CD4-positive, CD25-positive, alpha-beta regulatory T cell (primary cell): ENCODE measurements around the gene PLEKHG7. TPM values are rescaled to one million over a fixed set of nuclear protein-coding genes. Genes with fewer than 3 reads are reported as not detected.

ENCODE experiments used
- ATAC-seq, 2 donors: fragments of 150-1000 bp; cut with Tn5 transposase; one replicate each; pipeline ENCODE4 v1.10.0; 2021; ENCODE audit warnings: low read depth in 2 of 2, moderate number of reproducible peaks in 2 of 2, moderate library complexity in 1 of 2
- DNase-seq, 3 donors: peaks; one replicate each; pipeline versions ENCODE4 v3.0.0 to v3.0.0-alpha.2; 2012 to 2022; ENCODE audit warnings: mixed read lengths in 1 of 3
- H3K27ac ChIP-seq: one replicate; pipeline ENCODE4 v1.7.0; 2013; ENCODE audit warnings: mild to moderate bottlenecking, low read length; ENCODE audit not compliant: insufficient read depth, poor library complexity, severe bottlenecking
- H3K27me3 ChIP-seq: one replicate; pipeline ENCODE4 v1.7.0; 2013; ENCODE audit warnings: low read length; ENCODE audit not compliant: control insufficient read depth, insufficient read depth
- H3K36me3 ChIP-seq: one replicate; pipeline ENCODE4 v1.7.0; 2013; ENCODE audit warnings: mild to moderate bottlenecking, low read length, moderate library complexity; ENCODE audit not compliant: control insufficient read depth, insufficient read depth
- H3K4me1 ChIP-seq: 2 replicates; pipeline ENCODE4 v1.7.0; 2013; ENCODE audit warnings: mild to moderate bottlenecking, low read length; ENCODE audit not compliant: insufficient read depth, control insufficient read depth, poor library complexity, severe bottlenecking
- H3K4me3 ChIP-seq: one replicate; pipeline ENCODE4 v1.7.0; 2013; ENCODE audit warnings: low read depth, mild to moderate bottlenecking, low read length, moderate library complexity
- H3K9me3 ChIP-seq, 2 experiments: 1 replicate in 1 of 2; 2 replicates in 1 of 2; pipeline ENCODE4 v1.7.0; 2013; ENCODE audit warnings: low read length in 2 of 2, mild to moderate bottlenecking in 1 of 2, moderate library complexity in 1 of 2; ENCODE audit not compliant: control insufficient read depth in 2 of 2
- H3K27ac Mint-ChIP-seq, 3 donors: one replicate each; pipeline ENCODE4 v1.8.0; 2020 to 2022; ENCODE audit warnings: mild to moderate bottlenecking in 3 of 3, mixed read lengths in 3 of 3, moderate library complexity in 2 of 3
- H3K27me3 Mint-ChIP-seq: one replicate; pipeline ENCODE4 v1.8.0; 2022; ENCODE audit warnings: mild to moderate bottlenecking, mixed read lengths
- H3K36me3 Mint-ChIP-seq: one replicate; pipeline ENCODE4 v1.8.0; 2020; ENCODE audit warnings: mixed read lengths
- H3K4me1 Mint-ChIP-seq, 4 donors: one replicate each; pipeline ENCODE4 v1.8.0; 2020 to 2022; ENCODE audit warnings: mixed read lengths in 4 of 4, mild to moderate bottlenecking in 1 of 4
- H3K4me3 Mint-ChIP-seq, 4 donors: one replicate each; pipeline ENCODE4 v1.8.0; 2020 to 2022; ENCODE audit warnings: mild to moderate bottlenecking in 4 of 4, mixed read lengths in 4 of 4, moderate library complexity in 3 of 4
- H3K9me3 Mint-ChIP-seq, 7 donors: one replicate each; pipeline ENCODE4 v1.8.0; 2020 to 2022; ENCODE audit warnings: mixed read lengths in 7 of 7, mild to moderate bottlenecking in 3 of 7, moderate library complexity in 2 of 7
- polyA plus RNA-seq, 4 donors: library from polyadenylated mRNA; unstranded; fragments of 300-500 nt; fragmentation: Illumina TruSeq; gene quantifications; one replicate each; pipeline ENCODE4 v1.2.3, GENCODE V29; 2021
- total RNA-seq: library from RNA; stranded (reverse); gene quantifications from one replicate; pipeline ENCODE4 v1.2.3, GENCODE V29; 2022

PLEKHG7 gene
- total and polyA plus RNA-seq, 5 donors from 2014 or later: 0.05 to 0.89 (median 0.14) TPM

DNA sequence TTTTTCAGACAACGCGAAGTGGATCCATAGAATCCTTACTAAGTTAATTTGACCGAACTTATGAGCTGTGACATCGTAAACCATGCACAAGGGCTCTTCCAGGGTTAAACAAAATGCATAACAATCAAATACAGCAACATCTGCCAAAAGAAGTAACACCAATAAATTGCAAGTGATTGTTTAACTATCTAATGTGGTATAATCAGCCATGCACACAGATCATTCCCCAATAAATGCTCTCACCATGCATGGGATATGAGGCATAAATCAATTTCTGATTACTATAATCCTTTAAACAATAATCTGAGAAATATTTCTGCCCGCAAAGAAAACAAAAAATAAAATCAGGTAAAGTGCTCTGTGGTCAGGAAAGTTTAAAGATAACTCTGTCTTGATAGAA is 7.7 kb upstream of the PLEKHG7 start:
- H3K4me3 Mint-ChIP-seq: no peak overlapping the region
- DNase-seq: no peak
- no peak overlapping the region for H3K27ac Mint-ChIP-seq
- ATAC-seq: no peak
- Histone ChIP-seq H3K27ac (no peak overlapping the region), H3K4me1 (no peaks in the 10 kb centered on the region), H3K27me3 (peaks cover 2% of the 10 kb centered on the region), H3K4me3 (no peak overlapping the region), H3K9me3 (no peaks in the 10 kb centered on the region), H3K36me3 (no peaks in the 10 kb centered on the region)
- no peaks in the 10 kb centered on the region for H3K36me3 Mint-ChIP-seq
- no peaks in the 10 kb centered on the region for H3K27me3 Mint-ChIP-seq
- H3K9me3 Mint-ChIP-seq: peaks cover 2 to 17% (median 6%) of the 10 kb centered on the region in 7 donors
- no peaks in the 10 kb centered on the region for H3K4me1 Mint-ChIP-seq

GRCh38 chr12:92695577-92695976 is 7.2 kb upstream of the PLEKHG7 start:
- Mint-ChIP-seq H3K4me3 (no peak overlapping the region), H3K27me3 (no peaks in the 10 kb centered on the region), H3K36me3 (no peaks in the 10 kb centered on the region), H3K9me3 (peaks cover 2 to 17% (median 6%) of the 10 kb centered on the region in 7 donors), H3K4me1 (no peaks in the 10 kb centered on the region), H3K27ac (no peak overlapping the region)
- no peak for DNase-seq
- Histone ChIP-seq H3K27ac (no peak overlapping the region), H3K36me3 (no peaks in the 10 kb centered on the region), H3K9me3 (no peaks in the 10 kb centered on the region), H3K4me3 (no peak overlapping the region), H3K4me1 (no peaks in the 10 kb centered on the region), H3K27me3 (peaks cover 2% of the 10 kb centered on the region)
- no peak for ATAC-seq

- no peaks in the 10 kb centered on the region for H3K4me1 ChIP-seq
- no peak overlapping the region for H3K4me3 ChIP-seq
- Mint-ChIP-seq H3K4me1 (no peaks in the 10 kb centered on the region), H3K4me3 (no peak overlapping the region), H3K27ac (no peak overlapping the region), H3K36me3 (no peaks in the 10 kb centered on the region), H3K27me3 (no peaks in the 10 kb centered on the region), H3K9me3 (peaks cover 2 to 17% (median 6%) of the 10 kb centered on the region in 7 donors)
- no peaks in the 10 kb centered on the region for H3K36me3 ChIP-seq
- H3K9me3 ChIP-seq: no peaks in the 10 kb centered on the region
- DNase-seq: no peak
- no peak overlapping the region for H3K27ac ChIP-seq
- H3K27me3 ChIP-seq: peaks cover 2% of the 10 kb centered on the region
- no peak for ATAC-seq
These were observed 6.6 kb upstream of the PLEKHG7 start for GRCh38 chr12:92696216-92696615.

DNA sequence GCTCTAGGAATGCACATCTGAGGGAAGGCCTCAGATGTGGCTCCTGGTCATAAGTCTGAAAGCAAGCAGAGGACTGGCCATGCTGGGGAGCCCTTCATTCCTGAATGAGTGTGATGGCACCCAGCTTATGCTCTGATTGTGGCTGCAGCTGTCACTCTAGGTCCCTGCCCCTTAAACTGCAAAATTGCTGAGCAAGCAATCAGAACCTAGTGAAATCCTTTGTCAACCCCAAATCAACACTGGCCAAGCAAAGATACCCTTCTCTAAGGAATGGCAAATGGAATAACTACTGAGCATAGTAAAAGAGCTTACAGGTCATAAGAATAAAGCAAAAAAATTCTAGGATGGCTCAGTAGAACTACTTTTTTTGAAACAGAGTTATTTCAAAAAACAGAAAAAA is 4.3 kb upstream of the PLEKHG7 start:
- H3K9me3 Mint-ChIP-seq: peaks cover 2 to 14% (median 6%) of the 10 kb centered on the region in 7 donors
- Histone ChIP-seq H3K9me3 (no peaks in the 10 kb centered on the region), H3K36me3 (no peaks in the 10 kb centered on the region), H3K27me3 (peaks cover 2% of the 10 kb centered on the region), H3K4me3 (no peak overlapping the region), H3K27ac (no peak overlapping the region), H3K4me1 (no peaks in the 10 kb centered on the region)
- H3K27me3 Mint-ChIP-seq: no peaks in the 10 kb centered on the region
- no peak for ATAC-seq
- no peak overlapping the region for H3K27ac Mint-ChIP-seq
- no peaks in the 10 kb centered on the region for H3K36me3 Mint-ChIP-seq
- no peak overlapping the region for H3K4me3 Mint-ChIP-seq
- H3K4me1 Mint-ChIP-seq: peaks cover 0 to 16% (median 4%) of the 10 kb centered on the region in 4 donors
- no peak for DNase-seq

DNA sequence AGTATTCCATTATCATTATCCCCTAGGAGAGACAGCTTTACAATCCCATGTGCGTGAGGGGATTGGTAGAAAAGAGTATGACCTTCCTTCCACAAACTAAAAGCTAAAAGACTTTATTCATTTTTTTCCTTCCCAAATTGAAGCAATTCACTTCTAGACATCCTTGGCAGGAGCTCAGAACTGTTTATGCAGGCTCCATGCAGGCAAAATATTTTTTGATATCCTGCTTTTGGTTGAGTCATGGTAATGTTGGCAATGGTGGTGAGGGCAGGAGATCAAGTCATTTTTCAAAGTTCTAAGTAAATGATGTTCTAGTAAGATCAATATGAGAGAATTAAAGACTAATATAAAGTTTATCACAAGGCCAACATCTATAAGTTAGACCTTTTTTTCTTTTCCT is 1.3 kb upstream of the PLEKHG7 start:
- no peaks in the 10 kb centered on the region for H3K9me3 ChIP-seq
- no peaks in the 10 kb centered on the region for H3K36me3 ChIP-seq
- H3K27me3 Mint-ChIP-seq: no peaks in the 10 kb centered on the region
- ATAC-seq (no peak), DNase-seq (no peak)
- no peak overlapping the region for H3K27ac ChIP-seq
- H3K4me1 Mint-ChIP-seq: peaks cover 0 to 16% (median 4%) of the 10 kb centered on the region in 4 donors
- no peaks in the 10 kb centered on the region for H3K36me3 Mint-ChIP-seq
- no peak overlapping the region for H3K4me3 ChIP-seq
- peaks cover 2% of the 10 kb centered on the region for H3K27me3 ChIP-seq
- H3K27ac Mint-ChIP-seq: no peak overlapping the region
- H3K9me3 Mint-ChIP-seq: peaks cover 0 to 10% (median 5%) of the 10 kb centered on the region in 7 donors
- no peaks in the 10 kb centered on the region for H3K4me1 ChIP-seq
- H3K4me3 Mint-ChIP-seq: no peak overlapping the region

- Mint-ChIP-seq H3K27me3 (no peaks in the 10 kb centered on the region), H3K27ac (no peak overlapping the region), H3K4me3 (no peak overlapping the region), H3K9me3 (peaks cover 0 to 5% (median 0%) of the 10 kb centered on the region in 7 donors), H3K4me1 (peaks cover 0 to 16% (median 6%) of the 10 kb centered on the region in 4 donors), H3K36me3 (no peaks in the 10 kb centered on the region)
- Histone ChIP-seq H3K9me3 (no peaks in the 10 kb centered on the region), H3K27me3 (no peaks in the 10 kb centered on the region), H3K4me1 (no peaks in the 10 kb centered on the region), H3K36me3 (no peaks in the 10 kb centered on the region), H3K4me3 (no peak overlapping the region), H3K27ac (no peak overlapping the region)
- ATAC-seq (no peak), DNase-seq (no peak)
These were observed 997 bp downstream of the PLEKHG7 start for GRCh38 chr12:92703786-92704185.

DNA sequence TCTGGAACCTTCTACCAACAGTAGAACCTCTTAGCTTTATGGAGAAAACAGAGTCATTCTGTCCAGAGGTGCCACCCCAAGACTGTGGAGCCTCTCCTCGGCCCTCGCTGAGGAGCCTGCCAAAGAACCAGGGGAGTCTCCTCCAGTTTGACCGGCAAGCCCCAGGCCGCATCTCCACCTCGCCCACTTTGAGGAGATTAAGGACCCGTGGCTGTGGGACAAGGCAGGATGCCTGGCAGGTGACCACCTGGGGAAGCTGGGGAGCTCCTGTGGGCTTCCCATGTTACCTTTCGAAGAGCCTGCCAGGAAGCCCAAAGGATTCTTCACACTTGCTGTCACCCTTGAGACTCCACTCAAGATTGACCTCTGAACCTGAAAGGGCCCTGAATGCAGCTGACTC is 3.8 kb downstream of the PLEKHG7 start:
- Histone ChIP-seq H3K9me3 (no peaks in the 10 kb centered on the region), H3K27me3 (no peaks in the 10 kb centered on the region), H3K4me3 (no peak overlapping the region), H3K36me3 (no peaks in the 10 kb centered on the region), H3K4me1 (no peaks in the 10 kb centered on the region), H3K27ac (no peak overlapping the region)
- peaks cover 4% of the 10 kb centered on the region for H3K36me3 Mint-ChIP-seq
- H3K27ac Mint-ChIP-seq: no peak overlapping the region
- DNase-seq (no peak), ATAC-seq (no peak)
- H3K4me1 Mint-ChIP-seq: peaks cover 0 to 13% (median 6%) of the 10 kb centered on the region in 4 donors
- no peaks in the 10 kb centered on the region for H3K27me3 Mint-ChIP-seq
- H3K9me3 Mint-ChIP-seq: peaks cover 0 to 5% (median 0%) of the 10 kb centered on the region in 7 donors
- no peak overlapping the region for H3K4me3 Mint-ChIP-seq

GRCh38 chr12:92707926-92708325 is 5.1 kb downstream of the PLEKHG7 start:
- Mint-ChIP-seq H3K27me3 (no peaks in the 10 kb centered on the region), H3K4me1 (peaks cover 0 to 6% (median 3%) of the 10 kb centered on the region in 4 donors), H3K4me3 (no peak overlapping the region), H3K27ac (no peak overlapping the region), H3K9me3 (peaks cover 0 to 5% (median 0%) of the 10 kb centered on the region in 7 donors), H3K36me3 (peaks cover 4% of the 10 kb centered on the region)
- Histone ChIP-seq H3K27ac (no peak overlapping the region), H3K27me3 (no peaks in the 10 kb centered on the region), H3K4me1 (no peaks in the 10 kb centered on the region), H3K36me3 (no peaks in the 10 kb centered on the region), H3K4me3 (no peak overlapping the region), H3K9me3 (no peaks in the 10 kb centered on the region)
- ATAC-seq (no peak), DNase-seq (no peak)
